Smooth muscle cell (in vitro differentiated cells): ENCODE results near the gene SLC16A5. TPM values are rescaled to one million over a fixed set of nuclear protein-coding genes. Genes with fewer than 3 reads are reported as not detected.

Experiments used
- DNase-seq: peaks from one replicate; lab custom pipeline; 2025; ENCODE audit not compliant: unreplicated experiment; lab: John Stamatoyannopoulos, UW
- H2AFZ ChIP-seq: fragments of 200-600 bp; sonication (generic); 2 replicates; pipeline ENCODE4 v1.6.0; 2016; ENCODE audit warnings: antibody characterized with exemption, low read depth, mild to moderate bottlenecking
- H3F3A ChIP-seq: fragments of 200-600 bp; sonication (generic); 2 replicates; pipeline ENCODE4 v1.6.0; 2017; ENCODE audit warnings: antibody characterized with exemption, low read depth
- H3K27ac ChIP-seq: fragments of 200-600 bp; sonication (generic); 2 replicates; pipeline ENCODE4 v1.5.1; 2016; ENCODE audit warnings: low read depth, mild to moderate bottlenecking
- H3K27me3 ChIP-seq: fragments of 200-600 bp; sonication (generic); 2 replicates; pipeline ENCODE4 v1.6.1; 2016; ENCODE audit warnings: low read depth, mild to moderate bottlenecking
- H3K36me3 ChIP-seq: fragments of 200-600 bp; sonication (generic); 2 replicates; pipeline ENCODE4 v1.5.1; 2016; ENCODE audit warnings: low read depth
- H3K4me1 ChIP-seq: fragments of 200-600 bp; sonication (generic); 2 replicates; pipeline ENCODE4 v1.5.1; 2016; ENCODE audit warnings: low read depth
- H3K4me2 ChIP-seq: fragments of 200-600 bp; sonication (generic); 2 replicates; pipeline ENCODE4 v1.6.0; 2016; ENCODE audit warnings: mild to moderate bottlenecking
- H3K4me3 ChIP-seq: fragments of 200-600 bp; sonication (generic); 2 replicates; pipeline ENCODE4 v1.5.1; 2016; ENCODE audit warnings: mild to moderate bottlenecking
- H3K79me2 ChIP-seq: fragments of 200-600 bp; sonication (generic); 2 replicates; pipeline ENCODE4 v1.6.0; 2016; ENCODE audit warnings: low read depth, mild to moderate bottlenecking
- H3K9ac ChIP-seq: fragments of 200-600 bp; sonication (generic); 2 replicates; pipeline ENCODE4 v1.6.0; 2016; ENCODE audit warnings: low read depth
- H3K9me3 ChIP-seq: fragments of 200-600 bp; sonication (generic); replicated peaks from 2 replicates; pipeline ENCODE4 v1.5.1; 2016; ENCODE audit warnings: low read depth
- H4K20me1 ChIP-seq: fragments of 200-600 bp; sonication (generic); 2 replicates; pipeline ENCODE4 v1.6.0; 2016; ENCODE audit warnings: low read depth
- WGBS: methylation state at CpG from one replicate; pipeline ENCODE4 v1.1.7; 2016; ENCODE audit warnings: low lambda C conversion rate; 5-methylcytosine and 5-hydroxymethylcytosine counted together
- polyA plus RNA-seq: library from polyadenylated mRNA; unstranded; fragments of >200 nt; fragmentation: Nextera tagmentation; extraction: Ambion mirVana; gene quantifications from 2 replicates; pipeline ENCODE4 v1.2.1, GENCODE V29; 2016
- total RNA-seq: library from RNA; depleted of rRNA; stranded (reverse); fragments of >200 nt; gene quantifications from 2 replicates; pipeline ENCODE4 v1.2.3, GENCODE V29; 2014
- TF ChIP-seq, protein P1 (sequence below): fragments of 200-600 bp; sonication (generic); IDR thresholded peaks from 2 replicates; pipeline ENCODE4 v1.5.1; 2017; ENCODE audit warnings: borderline replicate concordance, mild to moderate bottlenecking, antibody characterized with exemption; ENCODE audit not compliant: insufficient read depth, poor library complexity, severe bottlenecking

The SLC16A5 gene
- total and polyA plus RNA-seq, 2 experiments from 2014 or later: 17.1 to 22.0 TPM

DNA sequence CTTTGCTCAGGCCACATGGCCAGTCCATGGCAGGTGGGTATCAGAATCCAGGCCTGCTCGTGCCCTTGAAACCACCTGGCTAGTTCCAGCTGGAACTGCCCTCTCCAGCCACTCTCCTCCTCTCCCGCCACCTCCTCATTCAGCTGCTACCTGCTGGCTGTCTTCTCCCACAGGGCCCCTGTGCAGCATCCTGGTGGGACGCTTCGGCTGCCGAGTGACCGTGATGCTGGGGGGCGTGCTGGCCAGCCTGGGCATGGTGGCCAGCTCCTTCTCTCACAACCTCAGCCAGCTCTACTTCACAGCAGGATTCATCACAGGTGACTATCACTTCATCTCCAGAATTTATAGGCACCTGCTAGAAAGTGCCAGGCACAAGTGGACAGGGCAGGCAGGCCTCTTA, 10.1 kb downstream of the SLC16A5 start:
- Histone ChIP-seq H3K27me3 (no peaks in the 10 kb centered on the region), H3F3A (peaks cover 6% of the 10 kb centered on the region), H3K4me1 (peaks cover 5% of the 10 kb centered on the region), H4K20me1 (peaks cover 11% of the 10 kb centered on the region), H3K9ac (no peak overlapping the region), H3K4me2 (no peak overlapping the region), H3K4me3 (no peak overlapping the region), H3K27ac (no peak overlapping the region), H2AFZ (no peak overlapping the region), H3K9me3 (no peaks in the 10 kb centered on the region), H3K79me2 (no peaks in the 10 kb centered on the region), H3K36me3 (no peaks in the 10 kb centered on the region)
- TF ChIP-seq, protein P1, sequence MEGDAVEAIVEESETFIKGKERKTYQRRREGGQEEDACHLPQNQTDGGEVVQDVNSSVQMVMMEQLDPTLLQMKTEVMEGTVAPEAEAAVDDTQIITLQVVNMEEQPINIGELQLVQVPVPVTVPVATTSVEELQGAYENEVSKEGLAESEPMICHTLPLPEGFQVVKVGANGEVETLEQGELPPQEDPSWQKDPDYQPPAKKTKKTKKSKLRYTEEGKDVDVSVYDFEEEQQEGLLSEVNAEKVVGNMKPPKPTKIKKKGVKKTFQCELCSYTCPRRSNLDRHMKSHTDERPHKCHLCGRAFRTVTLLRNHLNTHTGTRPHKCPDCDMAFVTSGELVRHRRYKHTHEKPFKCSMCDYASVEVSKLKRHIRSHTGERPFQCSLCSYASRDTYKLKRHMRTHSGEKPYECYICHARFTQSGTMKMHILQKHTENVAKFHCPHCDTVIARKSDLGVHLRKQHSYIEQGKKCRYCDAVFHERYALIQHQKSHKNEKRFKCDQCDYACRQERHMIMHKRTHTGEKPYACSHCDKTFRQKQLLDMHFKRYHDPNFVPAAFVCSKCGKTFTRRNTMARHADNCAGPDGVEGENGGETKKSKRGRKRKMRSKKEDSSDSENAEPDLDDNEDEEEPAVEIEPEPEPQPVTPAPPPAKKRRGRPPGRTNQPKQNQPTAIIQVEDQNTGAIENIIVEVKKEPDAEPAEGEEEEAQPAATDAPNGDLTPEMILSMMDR: no peak
- over 99% methylated on average over 7 of the region's 7 CpGs for WGBS
- DNase-seq: no peak

DNA sequence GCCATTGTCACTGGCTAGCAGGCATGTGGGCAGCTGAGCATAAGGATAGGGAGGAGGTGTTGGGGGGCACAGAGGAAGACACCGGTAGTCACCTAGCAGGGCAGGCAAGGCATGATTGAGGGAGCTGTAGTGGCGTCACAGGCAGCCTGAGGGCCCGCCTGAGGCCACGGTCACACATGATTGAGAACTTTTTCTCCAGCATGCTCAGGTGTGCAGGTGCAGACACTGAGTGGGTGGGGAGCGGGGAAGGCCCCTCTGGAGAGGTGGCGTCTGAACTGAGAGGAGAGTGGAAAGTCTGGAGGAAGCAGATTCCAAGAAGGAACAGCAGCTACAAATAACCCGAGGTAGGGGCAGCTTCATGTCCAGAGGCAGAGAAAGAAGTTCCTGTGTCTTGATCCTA, 11.1 kb downstream of the SLC16A5 start:
- no peaks in the 10 kb centered on the region for H3K4me1 ChIP-seq
- H3K27me3 ChIP-seq: no peaks in the 10 kb centered on the region
- TF ChIP-seq, protein P1: no peak
- H3K4me2 ChIP-seq: no peak overlapping the region
- no peak overlapping the region for H3K4me3 ChIP-seq
- no peak overlapping the region for H3K27ac ChIP-seq
- WGBS: 86% methylated on average over 7 of the region's 7 CpGs
- peaks cover under 1% of the 10 kb centered on the region for H4K20me1 ChIP-seq
- no peaks in the 10 kb centered on the region for H3K36me3 ChIP-seq
- H2AFZ ChIP-seq: no peak overlapping the region
- no peak overlapping the region for H3K9ac ChIP-seq
- H3K9me3 ChIP-seq: no peaks in the 10 kb centered on the region
- H3F3A ChIP-seq: no peaks in the 10 kb centered on the region
- DNase-seq: no peak
- H3K79me2 ChIP-seq: no peaks in the 10 kb centered on the region

DNA sequence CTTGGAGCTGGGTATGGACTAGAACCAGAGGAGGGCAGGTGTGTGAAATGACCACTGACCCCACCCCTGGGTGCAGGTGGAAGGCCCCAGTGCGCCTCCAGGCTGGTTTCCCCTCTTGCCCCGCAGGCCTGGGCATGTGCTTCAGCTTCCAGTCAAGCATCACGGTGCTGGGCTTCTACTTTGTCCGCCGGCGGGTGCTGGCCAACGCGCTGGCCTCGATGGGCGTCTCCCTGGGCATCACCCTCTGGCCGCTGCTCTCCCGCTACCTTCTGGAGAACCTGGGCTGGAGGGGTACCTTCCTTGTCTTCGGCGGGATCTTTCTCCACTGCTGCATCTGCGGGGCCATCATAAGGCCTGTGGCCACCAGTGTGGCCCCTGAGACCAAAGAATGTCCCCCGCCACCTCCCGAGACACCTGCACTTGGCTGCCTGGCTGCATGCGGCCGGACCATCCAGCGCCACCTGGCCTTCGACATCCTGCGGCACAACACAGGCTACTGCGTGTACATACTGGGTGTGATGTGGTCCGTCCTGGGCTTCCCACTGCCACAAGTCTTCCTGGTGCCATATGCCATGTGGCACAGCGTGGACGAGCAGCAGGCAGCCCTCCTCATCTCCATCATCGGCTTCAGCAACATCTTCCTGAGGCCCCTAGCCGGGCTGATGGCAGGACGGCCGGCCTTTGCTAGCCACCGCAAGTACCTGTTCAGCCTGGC, 12.3 kb downstream of the SLC16A5 start:
- Histone ChIP-seq H3K36me3 (no peaks in the 10 kb centered on the region), H3K27me3 (no peaks in the 10 kb centered on the region), H3K9me3 (no peaks in the 10 kb centered on the region), H4K20me1 (no peaks in the 10 kb centered on the region), H3K4me3 (no peak overlapping the region), H3K4me2 (no peak overlapping the region), H3K27ac (no peak overlapping the region), H3F3A (no peaks in the 10 kb centered on the region), H3K79me2 (no peaks in the 10 kb centered on the region), H3K9ac (no peak overlapping the region), H2AFZ (no peak overlapping the region), H3K4me1 (no peaks in the 10 kb centered on the region)
- TF ChIP-seq, protein P1: no peak
- 98% methylated on average over 31 of the region's 31 CpGs for WGBS
- no peak for DNase-seq

DNA sequence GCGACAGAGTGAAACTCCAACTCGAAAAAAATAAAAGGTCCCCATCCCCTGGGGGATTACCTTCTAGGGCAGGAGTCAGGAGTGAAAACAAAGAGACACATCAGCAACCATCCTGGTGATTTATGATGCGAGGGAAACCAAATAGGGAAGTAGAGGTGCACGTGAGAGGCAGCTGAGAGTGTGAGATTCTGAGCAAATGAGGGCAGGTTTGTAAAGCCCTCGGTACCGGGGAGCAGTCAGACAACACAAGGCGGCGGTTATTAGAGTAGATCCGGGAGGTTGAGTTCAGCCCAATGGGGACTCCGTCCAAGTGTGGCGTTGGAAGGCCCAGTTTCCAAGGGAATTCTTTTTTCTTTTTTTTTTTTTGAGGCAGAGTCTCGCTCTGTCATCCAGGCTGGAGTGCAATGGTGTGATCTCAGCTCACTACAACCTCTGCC, 14.6 kb downstream of the SLC16A5 start:
- TF ChIP-seq, protein P1: no peak
- 83% methylated on average over 12 of the region's 12 CpGs for WGBS
- H3F3A ChIP-seq: no peaks in the 10 kb centered on the region
- no peak overlapping the region for H3K4me3 ChIP-seq
- no peak overlapping the region for H3K27ac ChIP-seq
- H4K20me1 ChIP-seq: no peaks in the 10 kb centered on the region
- H3K27me3 ChIP-seq: no peaks in the 10 kb centered on the region
- no peak for DNase-seq
- no peaks in the 10 kb centered on the region for H3K79me2 ChIP-seq
- no peaks in the 10 kb centered on the region for H3K4me1 ChIP-seq
- no peak overlapping the region for H3K4me2 ChIP-seq
- H3K9ac ChIP-seq: no peak overlapping the region
- no peaks in the 10 kb centered on the region for H3K36me3 ChIP-seq
- no peaks in the 10 kb centered on the region for H3K9me3 ChIP-seq
- H2AFZ ChIP-seq: no peak overlapping the region
